SKM-1 (cell line): Measurements from ENCODE around the gene MTX1.
A peak's percentile ranks its signal among the peaks of the same experiment; 100 is the strongest.
"Not testable (repeated sequence)": the region's sequence is repeated elsewhere in the genome, so short reads cannot be mapped to it uniquely, and the experiment has no call there.

ENCODE experiments used
- DNase-seq: peaks from one replicate; lab custom pipeline; 2025; ENCODE audit not compliant: unreplicated experiment; lab: John Stamatoyannopoulos, UW

Gene MTX1

GRCh38 chr1:155208541-155209311 is at the start of gene MTX1:
Gene MTX1, plus strand, starts transcription at chr1:155208695. Its CDS starts 110 bp downstream, at chr1:155208805.
- peak; percentile 71 for DNase-seq

- DNase-seq: no peak
Measured at GRCh38 chr1:155158991-155159390, 49.5 kb upstream of the MTX1 start.

GRCh38 chr1:155160128-155160527 is 48.4 kb upstream of the MTX1 start:
- no peak for DNase-seq

GRCh38 chr1:155162631-155163030 is 45.9 kb upstream of the MTX1 start:
- not testable (repeated sequence) for DNase-seq

- DNase-seq: not testable (repeated sequence)
Measured at GRCh38 chr1:155163785-155164184, 44.7 kb upstream of the MTX1 start.

GRCh38 chr1:155164625-155165024 is 43.9 kb upstream of the MTX1 start:
- not testable (repeated sequence) for DNase-seq

GRCh38 chr1:155166051-155166470 is 42.4 kb upstream of the MTX1 start:
- no peak for DNase-seq

- no peak for DNase-seq
Measured at GRCh38 chr1:155166471-155167165, 41.9 kb upstream of the MTX1 start.

GRCh38 chr1:155167166-155168104 is 41.1 kb upstream of the MTX1 start:
- peak; percentile 92 for DNase-seq

GRCh38 chr1:155168105-155168445 is 40.4 kb upstream of the MTX1 start:
- DNase-seq: not testable (repeated sequence)

- no peak for DNase-seq
Measured at GRCh38 chr1:155168456-155169210, 39.9 kb upstream of the MTX1 start.

GRCh38 chr1:155169541-155169940 is 39.0 kb upstream of the MTX1 start:
- DNase-seq: no peak

GRCh38 chr1:155170101-155170785 is 38.3 kb upstream of the MTX1 start:
- no peak for DNase-seq

GRCh38 chr1:155170806-155171205 is 37.7 kb upstream of the MTX1 start:
- DNase-seq: no peak

GRCh38 chr1:155171836-155172731 is 36.4 kb upstream of the MTX1 start:
- DNase-seq: no peak

- DNase-seq: peak; percentile 99
Measured at GRCh38 chr1:155172732-155173477, 35.6 kb upstream of the MTX1 start, which contains the start of gene KRTCAP2. Gene KRTCAP2, minus strand, starts transcription at chr1:155173304. Its CDS starts 80 bp downstream, at chr1:155173224.

- no peak for DNase-seq
Measured at GRCh38 chr1:155173478-155174323, 34.8 kb upstream of the MTX1 start, which contains the start of gene TRIM46. Gene TRIM46, plus strand, starts transcription at chr1:155173849. Its CDS starts 118 bp downstream, at chr1:155173967.
